Fibroblast of mammary gland (primary cell): ENCODE results near the gene CFAP92.
A peak's percentile ranks its signal among the peaks of the same experiment; 100 is the strongest.

Source experiments
- DNase-seq: peaks from one replicate; pipeline ENCODE4 v3.0.0-alpha.2; 2010; ENCODE audit warnings: low read depth
- H3K4me3 ChIP-seq: 2 replicates; pipeline ENCODE4 v1.5.1; 2011; ENCODE audit warnings: low read depth, mild to moderate bottlenecking, low read length, moderate library complexity; ENCODE audit not compliant: control insufficient read depth
- CTCF ChIP-seq: conservative IDR thresholded peaks from 2 replicates; pipeline ENCODE4 v1.5.1; 2011; ENCODE audit warnings: low read depth, low read length, inconsistent platforms; ENCODE audit not compliant: control insufficient read depth, insufficient read depth

CFAP92 gene

GRCh38 chr3:128993461-128994172 is at the start of gene CFAP92:
CFAP92 (minus strand) TSS chr3:128994076; CDS start chr3:128993304, 772 bp downstream.
- peak within 1 kb of the TSS; percentile 24 for H3K4me3 ChIP-seq
- TF ChIP-seq CTCF = no peak
- peak; percentile 48 for DNase-seq

- no peak overlapping the region for H3K4me3 ChIP-seq
- TF ChIP-seq CTCF = no peak
- no peak for DNase-seq
These were observed 46.9 kb upstream of the CFAP92 start for GRCh38 chr3:129040579-129041300.

- no peak for TF ChIP-seq CTCF
These were observed 46.1 kb upstream of the CFAP92 start for GRCh38 chr3:129040039-129040336.

GRCh38 chr3:129039271-129040038 is 45.6 kb upstream of the CFAP92 start:
- no peak overlapping the region for H3K4me3 ChIP-seq
- TF ChIP-seq CTCF = no peak
- DNase-seq = no peak

More at GRCh38 chr3:129040039-129040336, 46.1 kb upstream of the CFAP92 start:
- no peak for DNase-seq
- no peak overlapping the region for H3K4me3 ChIP-seq

- TF ChIP-seq CTCF = no peak
- no peak overlapping the region for H3K4me3 ChIP-seq
- no peak for DNase-seq
These were observed 44.4 kb upstream of the CFAP92 start for GRCh38 chr3:129038121-129038855.

- no peak for TF ChIP-seq CTCF
- DNase-seq = no peak
- H3K4me3 ChIP-seq = no peak overlapping the region
These were observed 43.2 kb upstream of the CFAP92 start for GRCh38 chr3:129037093-129037419.
